Activated CD4-positive, alpha-beta T cell treated with anti-CD3 and anti-CD28 coated beads, Interleukin-2, amount 10 ng/mL, durations not matched to agents 7 days and 5 days (primary cell): ENCODE results near the gene AFF3. TPM values are rescaled to one million over a fixed set of nuclear protein-coding genes. Genes with fewer than 3 reads are reported as not detected.
"Not testable (repeated sequence)": the region's sequence is repeated elsewhere in the genome, so short reads cannot be mapped to it uniquely, and the experiment has no call there.

Source experiments
- CTCF ChIA-PET: fragments of 350-600 bp; sonication (Branson Sonifier 250); formaldehyde crosslinking; loops from one replicate; lab custom pipeline; 2021; ENCODE audit warnings: antibody characterized with exemption; lab: Charles Lee
- POLR2A ChIA-PET: fragments of 350-600 bp; sonication (Branson Sonifier 250); formaldehyde crosslinking; loops from one replicate; lab custom pipeline; 2021; ENCODE audit warnings: antibody characterized with exemption; lab: Charles Lee
- DNase-seq: peaks from one replicate; pipeline ENCODE4 v3.0.0-alpha.2; 2020
- H3K27ac Mint-ChIP-seq: one replicate; pipeline ENCODE4 v1.8.0; 2021; ENCODE audit warnings: mild to moderate bottlenecking, moderate library complexity, mixed read lengths
- H3K27me3 Mint-ChIP-seq: one replicate; pipeline ENCODE4 v1.8.0; 2021; ENCODE audit warnings: mixed read lengths
- H3K36me3 Mint-ChIP-seq: one replicate; pipeline ENCODE4 v1.8.0; 2021; ENCODE audit warnings: low read depth, mixed read lengths
- H3K4me1 Mint-ChIP-seq: one replicate; pipeline ENCODE4 v1.8.0; 2021; ENCODE audit warnings: mixed read lengths
- H3K4me3 Mint-ChIP-seq: one replicate; pipeline ENCODE4 v1.8.0; 2021; ENCODE audit warnings: mild to moderate bottlenecking, moderate library complexity, mixed read lengths
- H3K9me3 Mint-ChIP-seq: one replicate; pipeline ENCODE4 v1.8.0; 2021; ENCODE audit warnings: mixed read lengths
- total RNA-seq, 2 experiments: library from RNA; stranded (reverse); gene quantifications; one replicate each; pipeline ENCODE4 v1.2.3, GENCODE V29; 2021

AFF3 gene
- total RNA-seq, 2 experiments from 2014 or later: 7.4 to 13.0 TPM

GRCh38 chr2:99522157-99522556 lies 620.2 kb downstream of the AFF3 start:
- Mint-ChIP-seq H3K4me1 (no peaks in the 10 kb centered on the region), H3K27ac (no peak overlapping the region), H3K9me3 (no peaks in the 10 kb centered on the region), H3K27me3 (peaks cover 2% of the 10 kb centered on the region), H3K4me3 (no peak overlapping the region), H3K36me3 (no peaks in the 10 kb centered on the region)
- CTCF ChIA-PET: interaction anchor here (0.6 kb wide), 1 partner anchor 125 kb away, joined by 3 read pairs; no protein-coding TSS in a partner anchor
- no peak for DNase-seq
- POLR2A ChIA-PET: no interaction called here

GRCh38 chr2:99520813-99521212 lies 621.6 kb downstream of the AFF3 start:
- Mint-ChIP-seq H3K27ac (no peak overlapping the region), H3K36me3 (no peaks in the 10 kb centered on the region)

DNA sequence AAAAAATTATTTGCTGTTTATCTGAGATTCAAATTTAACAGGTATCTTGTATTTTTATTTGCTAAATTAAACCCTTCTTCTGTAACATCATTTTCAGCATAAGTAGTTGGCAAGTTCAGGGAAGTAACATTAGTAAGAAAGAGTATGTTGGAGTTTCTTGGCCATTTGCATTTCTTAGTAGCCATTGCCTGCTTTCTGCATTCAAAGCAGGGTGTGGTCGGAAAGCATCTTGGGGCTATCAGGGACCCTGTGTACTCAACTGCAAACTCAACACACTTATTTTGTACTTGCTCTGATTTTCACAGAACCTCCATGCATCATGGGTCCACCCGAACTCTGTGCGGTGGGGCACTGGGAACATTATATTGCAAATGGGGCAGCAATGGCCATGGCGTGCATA lies 622.2 kb downstream of the AFF3 start:
- CTCF ChIA-PET: no interaction called here
- POLR2A ChIA-PET: no interaction called here
- Mint-ChIP-seq H3K4me3 (no peak overlapping the region), H3K4me1 (no peaks in the 10 kb centered on the region), H3K27me3 (peaks cover 6% of the 10 kb centered on the region), H3K27ac (no peak overlapping the region), H3K36me3 (no peaks in the 10 kb centered on the region), H3K9me3 (no peaks in the 10 kb centered on the region)
- DNase-seq: no peak

More at GRCh38 chr2:99520813-99521212, 621.6 kb downstream of the AFF3 start:
- ChIA-PET POLR2A (no interaction called here), CTCF (no interaction called here)
- H3K4me1 Mint-ChIP-seq: no peaks in the 10 kb centered on the region
- DNase-seq: no peak
- no peak overlapping the region for H3K4me3 Mint-ChIP-seq
- H3K27me3 Mint-ChIP-seq: peaks cover 3% of the 10 kb centered on the region
- no peaks in the 10 kb centered on the region for H3K9me3 Mint-ChIP-seq

DNA sequence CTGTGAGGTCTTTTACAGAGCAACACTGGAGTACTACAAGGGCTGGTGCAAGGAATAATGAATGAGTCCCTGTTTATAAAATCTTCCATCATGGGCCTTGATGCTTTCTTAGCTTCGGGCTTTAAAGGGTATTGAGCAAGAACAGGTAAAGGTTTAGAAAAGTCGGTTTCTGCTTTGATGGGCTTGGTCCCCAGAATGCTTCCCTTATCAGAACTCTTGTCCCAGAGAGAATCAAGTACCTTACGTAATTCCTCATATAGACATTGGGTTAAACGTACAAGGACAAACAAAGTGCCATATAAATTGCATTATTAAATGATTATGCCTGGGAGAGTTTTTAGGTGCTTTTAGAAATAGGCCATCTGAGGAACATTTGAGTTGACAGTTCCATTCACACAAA lies 628.0 kb downstream of the AFF3 start:
- Mint-ChIP-seq H3K27me3 (peaks cover 4% of the 10 kb centered on the region), H3K9me3 (no peaks in the 10 kb centered on the region), H3K4me1 (no peaks in the 10 kb centered on the region), H3K27ac (no peak overlapping the region), H3K4me3 (no peak overlapping the region), H3K36me3 (no peaks in the 10 kb centered on the region)
- ChIA-PET POLR2A (no interaction called here), CTCF (no interaction called here)
- DNase-seq: no peak

GRCh38 chr2:99512181-99512591 lies 630.2 kb downstream of the AFF3 start:
- no peaks in the 10 kb centered on the region for H3K9me3 Mint-ChIP-seq
- no peaks in the 10 kb centered on the region for H3K36me3 Mint-ChIP-seq
- CTCF ChIA-PET: no interaction called here
- H3K4me1 Mint-ChIP-seq: no peaks in the 10 kb centered on the region
- no peak overlapping the region for H3K4me3 Mint-ChIP-seq
- peaks cover 4% of the 10 kb centered on the region for H3K27me3 Mint-ChIP-seq
- DNase-seq: no peak
- H3K27ac Mint-ChIP-seq: no peak overlapping the region
- POLR2A ChIA-PET: no interaction called here

GRCh38 chr2:99509387-99509786 lies 633.0 kb downstream of the AFF3 start:
- H3K4me1 Mint-ChIP-seq: no peaks in the 10 kb centered on the region
- DNase-seq: no peak
- H3K27ac Mint-ChIP-seq: no peak overlapping the region
- no peaks in the 10 kb centered on the region for H3K36me3 Mint-ChIP-seq
- no peak overlapping the region for H3K4me3 Mint-ChIP-seq
- ChIA-PET CTCF (no interaction called here), POLR2A (no interaction called here)
- no peaks in the 10 kb centered on the region for H3K27me3 Mint-ChIP-seq
- H3K9me3 Mint-ChIP-seq: no peaks in the 10 kb centered on the region

GRCh38 chr2:99507937-99508818 lies 634.2 kb downstream of the AFF3 start:
- Mint-ChIP-seq H3K36me3 (no peaks in the 10 kb centered on the region), H3K9me3 (no peaks in the 10 kb centered on the region), H3K27ac (no peak overlapping the region), H3K4me3 (no peak overlapping the region), H3K27me3 (no peaks in the 10 kb centered on the region), H3K4me1 (peaks cover 4% of the 10 kb centered on the region)
- DNase-seq: no peak
- CTCF ChIA-PET: no interaction called here
- POLR2A ChIA-PET: no interaction called here

- Mint-ChIP-seq H3K4me3 (no peak overlapping the region), H3K9me3 (no peaks in the 10 kb centered on the region), H3K27ac (no peak overlapping the region), H3K4me1 (peaks cover 4% of the 10 kb centered on the region), H3K27me3 (peaks cover 4% of the 10 kb centered on the region), H3K36me3 (no peaks in the 10 kb centered on the region)
- POLR2A ChIA-PET: no interaction called here
- DNase-seq: no peak
- CTCF ChIA-PET: interaction anchor here (0.7 kb wide), 1 partner anchor 8 kb away, joined by 4 read pairs; no protein-coding TSS in a partner anchor
Observed at GRCh38 chr2:99504844-99505584, 637.4 kb downstream of the AFF3 start.

GRCh38 chr2:99503662-99504416 lies 638.6 kb downstream of the AFF3 start:
- H3K36me3 Mint-ChIP-seq, POLR2A ChIA-PET, DNase-seq, H3K4me3 Mint-ChIP-seq, H3K27ac Mint-ChIP-seq, H3K4me1 Mint-ChIP-seq, H3K9me3 Mint-ChIP-seq: not testable (repeated sequence)
- CTCF ChIA-PET: interaction anchor here (0.7 kb wide), 1 partner anchor 9 kb away, joined by 4 read pairs; no protein-coding TSS in a partner anchor
- peaks cover 16% of the 10 kb centered on the region for H3K27me3 Mint-ChIP-seq

DNA sequence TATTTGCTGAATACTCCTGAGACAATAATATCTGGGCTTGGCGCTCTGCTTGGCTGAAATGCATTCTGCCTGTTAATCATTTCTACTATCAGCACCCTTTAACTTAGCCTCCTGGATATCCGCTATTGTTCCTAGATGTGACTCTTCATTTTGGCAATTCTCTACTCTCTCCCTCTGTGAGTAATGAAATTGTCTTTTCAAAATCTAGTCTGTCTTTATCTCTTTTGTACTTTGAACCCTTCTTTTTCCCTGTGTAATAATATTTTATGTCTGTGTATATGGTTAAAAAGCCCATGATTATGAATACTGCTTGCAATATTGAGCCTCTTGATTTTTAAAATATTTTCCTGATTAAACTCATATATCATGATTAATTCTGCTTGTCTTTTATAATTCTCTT lies 646.4 kb downstream of the AFF3 start:
- ChIA-PET CTCF (no interaction called here), POLR2A (no interaction called here)
- H3K27ac Mint-ChIP-seq: no peak overlapping the region
- H3K27me3 Mint-ChIP-seq: peaks cover 26% of the 10 kb centered on the region
- no peaks in the 10 kb centered on the region for H3K36me3 Mint-ChIP-seq
- no peaks in the 10 kb centered on the region for H3K9me3 Mint-ChIP-seq
- no peak for DNase-seq
- peaks cover 3% of the 10 kb centered on the region for H3K4me1 Mint-ChIP-seq
- no peak overlapping the region for H3K4me3 Mint-ChIP-seq
